KMS-11 (cell line): Measurements from ENCODE around the gene STK32C.

Source experiments
- H2AFZ ChIP-seq: fragments of 200-600 bp; sonication (generic); 2 replicates; pipeline ENCODE4 v1.6.1; 2016; ENCODE audit warnings: antibody characterized with exemption, mixed run types, low read depth
- H3K27ac ChIP-seq: fragments of 200-600 bp; sonication (generic); 2 replicates; pipeline ENCODE4 v1.6.1; 2016; ENCODE audit warnings: mild to moderate bottlenecking, mixed run types
- H3K27me3 ChIP-seq: fragments of 200-600 bp; sonication (generic); 2 replicates; pipeline ENCODE4 v1.6.1; 2017; ENCODE audit warnings: mild to moderate bottlenecking, low read depth, mixed run types, moderate library complexity; ENCODE audit not compliant: insufficient read depth
- H3K36me3 ChIP-seq: fragments of 200-600 bp; sonication (generic); 2 replicates; pipeline ENCODE4 v1.6.1; 2017; ENCODE audit warnings: mild to moderate bottlenecking, mixed run types; ENCODE audit not compliant: insufficient read depth
- H3K4me1 ChIP-seq: fragments of 200-600 bp; sonication (generic); 2 replicates; pipeline ENCODE4 v1.6.1; 2016; ENCODE audit warnings: mild to moderate bottlenecking, low read depth, mixed run types; ENCODE audit not compliant: poor library complexity, severe bottlenecking
- H3K4me2 ChIP-seq: fragments of 200-600 bp; sonication (generic); 2 replicates; pipeline ENCODE4 v1.7.0; 2016; ENCODE audit warnings: mild to moderate bottlenecking, mixed run types
- H3K4me3 ChIP-seq: fragments of 200-600 bp; sonication (generic); IDR thresholded peaks from 2 replicates; pipeline ENCODE4 v1.6.1; 2017; ENCODE audit warnings: low read depth, low read length, mixed read lengths; ENCODE audit not compliant: insufficient read depth
- H3K79me2 ChIP-seq: fragments of 200-600 bp; sonication (generic); 2 replicates; pipeline ENCODE4 v1.6.1; 2016; ENCODE audit warnings: low read depth, mixed run types; ENCODE audit not compliant: insufficient read depth
- H3K9ac ChIP-seq: fragments of 200-600 bp; sonication (generic); 2 replicates; pipeline ENCODE4 v1.6.1; 2016; ENCODE audit warnings: mild to moderate bottlenecking, mixed run types
- H4K20me1 ChIP-seq: fragments of 200-600 bp; sonication (generic); 2 replicates; pipeline ENCODE4 v1.6.1; 2016; ENCODE audit warnings: mild to moderate bottlenecking, mixed run types; ENCODE audit not compliant: insufficient read depth
- TF ChIP-seq, protein P1 (sequence below): fragments of 200-600 bp; sonication (generic); conservative IDR thresholded peaks from 2 replicates; pipeline ENCODE4 v1.6.1; 2017; ENCODE audit warnings: low read depth, mild to moderate bottlenecking, antibody characterized with exemption, low read length, moderate library complexity, mixed read lengths

Gene STK32C

DNA sequence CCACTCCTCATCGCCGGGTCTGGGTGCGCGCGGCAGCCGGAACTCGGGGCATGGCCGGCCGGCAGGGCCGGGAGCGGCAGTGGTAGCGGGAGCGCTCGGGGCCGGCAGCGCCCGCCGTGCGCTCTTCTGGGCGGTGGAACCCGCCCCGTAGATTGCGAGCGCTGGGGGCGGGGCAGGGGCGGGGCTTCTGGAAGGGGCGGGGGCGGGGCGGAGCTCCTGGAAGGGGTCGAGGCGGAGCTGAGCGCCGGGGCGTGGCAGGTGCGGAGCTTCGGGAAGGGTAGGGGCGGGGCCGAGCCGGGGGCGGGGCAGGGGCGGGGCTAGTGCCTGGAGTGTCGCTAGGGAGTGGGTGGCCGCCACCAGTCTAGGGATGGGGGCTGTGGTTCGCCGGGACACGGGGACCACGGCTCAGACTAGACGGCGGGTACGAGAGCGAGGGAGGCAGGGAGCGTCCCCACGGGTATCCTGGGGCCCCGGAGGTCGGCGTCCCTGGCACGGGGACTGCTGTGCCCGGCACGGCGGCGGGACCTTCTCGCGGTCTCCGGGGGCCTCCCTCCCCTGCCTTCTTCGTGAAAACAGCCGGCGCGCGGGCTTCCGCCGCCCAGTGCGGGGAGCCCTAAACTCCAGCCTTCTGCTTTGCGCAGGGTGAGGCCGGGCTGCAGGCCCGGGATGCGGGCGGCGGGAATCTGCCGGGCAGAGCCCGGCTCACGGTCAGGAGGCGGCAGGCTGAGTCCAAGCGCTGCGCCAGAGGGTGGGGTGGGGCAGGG, at the start of gene STK32C:
Gene STK32C (minus strand): TSS at position 128 of the 764 bp plus-strand sequence. CDS start 117 bp downstream, at position 11.
- H3K4me3 ChIP-seq, result no peak within 1 kb of the TSS
- peak within 1 kb of the TSS; percentile 54; the same call in 1 of the 2 replicates for H3K4me2 ChIP-seq
- no peaks in the 10 kb centered on the region for H4K20me1 ChIP-seq
- no peaks in the 10 kb centered on the region for H3K36me3 ChIP-seq
- no peaks in the 10 kb centered on the region for H3K4me1 ChIP-seq
- no peak within 1 kb of the TSS; the same call in 1 of the 2 replicates for H3K9ac ChIP-seq
- H3K27me3 ChIP-seq, result peaks cover 40% of the 10 kb centered on the region; the same call in 1 of the 2 replicates
- TF ChIP-seq, protein P1, sequence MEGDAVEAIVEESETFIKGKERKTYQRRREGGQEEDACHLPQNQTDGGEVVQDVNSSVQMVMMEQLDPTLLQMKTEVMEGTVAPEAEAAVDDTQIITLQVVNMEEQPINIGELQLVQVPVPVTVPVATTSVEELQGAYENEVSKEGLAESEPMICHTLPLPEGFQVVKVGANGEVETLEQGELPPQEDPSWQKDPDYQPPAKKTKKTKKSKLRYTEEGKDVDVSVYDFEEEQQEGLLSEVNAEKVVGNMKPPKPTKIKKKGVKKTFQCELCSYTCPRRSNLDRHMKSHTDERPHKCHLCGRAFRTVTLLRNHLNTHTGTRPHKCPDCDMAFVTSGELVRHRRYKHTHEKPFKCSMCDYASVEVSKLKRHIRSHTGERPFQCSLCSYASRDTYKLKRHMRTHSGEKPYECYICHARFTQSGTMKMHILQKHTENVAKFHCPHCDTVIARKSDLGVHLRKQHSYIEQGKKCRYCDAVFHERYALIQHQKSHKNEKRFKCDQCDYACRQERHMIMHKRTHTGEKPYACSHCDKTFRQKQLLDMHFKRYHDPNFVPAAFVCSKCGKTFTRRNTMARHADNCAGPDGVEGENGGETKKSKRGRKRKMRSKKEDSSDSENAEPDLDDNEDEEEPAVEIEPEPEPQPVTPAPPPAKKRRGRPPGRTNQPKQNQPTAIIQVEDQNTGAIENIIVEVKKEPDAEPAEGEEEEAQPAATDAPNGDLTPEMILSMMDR, result no peak
- peak within 1 kb of the TSS; percentile 81 for H2AFZ ChIP-seq
- no peaks in the 10 kb centered on the region for H3K79me2 ChIP-seq
- no peak within 1 kb of the TSS for H3K27ac ChIP-seq

DNA sequence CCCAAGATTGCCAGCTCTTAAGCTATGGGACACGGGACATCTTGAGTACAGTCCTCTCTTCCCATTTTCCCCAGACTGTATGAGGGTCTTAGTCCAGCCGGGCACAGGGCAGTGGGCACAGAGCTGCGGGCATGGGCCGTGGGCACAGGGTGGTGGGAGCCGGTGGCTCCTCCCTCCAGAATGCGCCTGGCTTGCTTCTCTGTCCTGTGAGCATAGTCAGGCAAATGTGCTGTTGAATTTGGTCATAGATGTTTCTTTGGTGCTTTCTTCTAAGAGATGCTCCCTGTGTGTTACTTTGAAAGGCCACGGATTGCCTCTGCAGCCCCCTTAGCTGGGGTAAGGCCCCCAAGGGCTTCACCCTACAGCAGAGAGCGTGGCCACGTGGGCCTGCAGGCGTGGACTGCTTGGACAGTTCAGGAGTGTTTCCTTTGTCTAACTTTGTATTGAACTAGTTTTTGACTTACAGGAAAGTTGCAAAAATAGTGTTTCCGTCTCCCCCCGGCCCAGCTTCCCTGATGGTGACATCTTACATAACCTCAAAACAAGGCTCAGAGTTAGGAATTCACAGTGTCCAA, 49.0 kb upstream of the STK32C start:
- TF ChIP-seq, protein P1, result no peak
- H2AFZ ChIP-seq, result no peak overlapping the region
- H4K20me1 ChIP-seq, result no peaks in the 10 kb centered on the region
- H3K9ac ChIP-seq, result no peak overlapping the region
- H3K36me3 ChIP-seq, result no peaks in the 10 kb centered on the region
- no peaks in the 10 kb centered on the region for H3K79me2 ChIP-seq
- no peak overlapping the region for H3K27ac ChIP-seq
- H3K4me1 ChIP-seq, result no peaks in the 10 kb centered on the region
- peaks cover 28% of the 10 kb centered on the region; the same call in 1 of the 2 replicates for H3K27me3 ChIP-seq
- no peak overlapping the region for H3K4me3 ChIP-seq
- no peak overlapping the region for H3K4me2 ChIP-seq

DNA sequence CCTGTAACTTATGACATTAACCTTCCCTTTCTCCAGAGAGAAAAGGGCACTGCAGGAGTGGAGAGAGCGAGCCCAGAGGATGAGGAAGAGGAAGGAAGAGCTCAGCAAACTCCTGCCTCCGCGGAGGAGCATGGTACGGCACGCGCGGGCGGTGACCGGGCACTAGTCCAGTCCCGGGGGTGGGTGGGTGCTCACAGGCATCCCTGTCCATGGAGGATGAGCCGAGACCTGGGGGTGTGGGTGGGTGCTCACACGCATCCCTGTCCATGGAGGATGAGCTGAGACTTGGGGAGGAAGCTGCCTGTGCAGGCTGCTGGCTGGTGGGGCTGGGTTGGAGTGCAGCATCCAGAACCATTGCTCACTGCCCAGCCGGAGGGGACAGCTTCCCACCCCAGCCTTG, 48.0 kb upstream of the STK32C start:
- no peak overlapping the region for H3K9ac ChIP-seq
- H3K4me1 ChIP-seq, result no peaks in the 10 kb centered on the region
- no peaks in the 10 kb centered on the region for H3K79me2 ChIP-seq
- TF ChIP-seq, protein P1, result no peak
- no peak overlapping the region for H3K4me2 ChIP-seq
- no peak overlapping the region for H3K4me3 ChIP-seq
- no peaks in the 10 kb centered on the region for H3K36me3 ChIP-seq
- H3K27ac ChIP-seq, result no peak overlapping the region
- no peak overlapping the region for H2AFZ ChIP-seq
- peaks cover 28% of the 10 kb centered on the region; the same call in 1 of the 2 replicates for H3K27me3 ChIP-seq
- H4K20me1 ChIP-seq, result no peaks in the 10 kb centered on the region

DNA sequence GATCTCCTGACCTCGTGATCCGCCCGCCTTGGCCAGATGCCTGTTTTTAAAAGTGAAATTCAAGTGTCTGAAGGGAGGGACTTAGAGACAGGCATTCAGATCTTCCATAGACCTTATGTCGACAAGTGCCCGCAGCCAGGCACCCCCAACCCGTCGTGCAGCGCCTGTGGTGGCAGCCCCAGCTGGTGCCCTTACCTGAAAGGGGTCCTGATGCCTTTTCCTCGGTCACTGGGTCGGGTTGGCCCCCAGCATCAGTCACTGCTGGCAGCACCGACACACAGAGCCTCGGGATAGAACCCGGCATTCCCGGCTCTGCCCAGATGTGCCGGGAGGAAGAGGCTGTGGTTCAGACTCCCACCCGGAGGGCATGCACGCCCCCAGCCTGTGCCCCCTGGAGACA, 47.5 kb upstream of the STK32C start:
- TF ChIP-seq, protein P1, result no peak
- H3K9ac ChIP-seq, result no peak overlapping the region
- no peaks in the 10 kb centered on the region for H3K79me2 ChIP-seq
- H3K4me2 ChIP-seq, result no peak overlapping the region
- H2AFZ ChIP-seq, result no peak overlapping the region
- H3K36me3 ChIP-seq, result no peaks in the 10 kb centered on the region
- no peak overlapping the region for H3K27ac ChIP-seq
- peaks cover 28% of the 10 kb centered on the region; the same call in 1 of the 2 replicates for H3K27me3 ChIP-seq
- no peaks in the 10 kb centered on the region for H3K4me1 ChIP-seq
- H3K4me3 ChIP-seq, result no peak overlapping the region
- no peaks in the 10 kb centered on the region for H4K20me1 ChIP-seq
